Inferior parietal cortex (tissue), 1 donor: ENCODE measurements around the gene LOXHD1.

Experiments
- DNase-seq: peaks from one replicate; pipeline ENCODE4 v3.0.0-alpha.2; 2016; ENCODE audit errors: extremely low spot score

Gene LOXHD1

DNA sequence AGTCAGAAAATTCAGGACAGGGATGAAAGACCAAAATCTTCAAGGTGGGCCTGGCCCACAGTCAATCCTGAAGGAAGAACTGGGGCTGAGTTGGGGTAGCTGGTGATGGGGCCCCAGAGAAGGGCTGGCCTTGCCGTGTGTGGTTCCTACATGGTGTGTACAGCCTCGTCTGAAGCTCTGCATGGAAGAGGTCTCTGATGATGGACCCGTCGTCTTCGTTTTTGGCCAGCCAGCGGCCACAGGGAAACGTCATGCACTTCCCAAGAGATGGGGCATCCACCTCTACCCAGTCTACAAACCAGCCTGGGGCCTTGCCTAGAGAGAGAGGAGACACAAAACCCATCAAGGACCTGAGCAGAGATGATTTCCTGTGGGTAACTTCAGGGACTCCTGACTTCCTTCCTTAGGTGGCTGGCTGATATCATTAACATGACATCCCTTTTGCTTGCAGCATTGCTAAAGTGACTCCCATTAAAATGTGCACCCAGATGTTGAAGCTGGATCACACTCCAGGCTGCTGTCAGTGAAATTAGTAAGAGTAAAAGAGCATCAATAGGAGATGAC lies 115.3 kb downstream of the LOXHD1 start:
- no peak for DNase-seq

DNA sequence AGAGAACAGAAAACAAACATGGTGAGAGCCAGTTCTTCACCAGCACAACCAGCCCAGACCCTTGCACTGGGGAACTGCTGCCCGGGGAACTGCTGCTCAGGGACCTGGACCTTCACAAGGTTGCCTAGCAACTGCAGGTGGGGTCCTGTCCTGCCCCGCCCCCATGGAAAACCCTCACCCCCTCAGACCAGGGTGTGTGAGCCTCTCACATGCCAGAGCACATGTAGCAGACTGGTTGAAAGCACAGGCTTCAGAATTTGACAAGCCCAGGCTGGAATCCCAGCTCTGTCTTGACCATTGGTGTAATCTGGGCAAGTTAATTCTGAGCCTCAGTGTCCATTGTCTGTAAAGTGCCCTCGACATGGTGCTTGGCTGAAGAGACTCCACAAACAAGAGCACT lies 118.6 kb downstream of the LOXHD1 start:
- no peak for DNase-seq

DNA sequence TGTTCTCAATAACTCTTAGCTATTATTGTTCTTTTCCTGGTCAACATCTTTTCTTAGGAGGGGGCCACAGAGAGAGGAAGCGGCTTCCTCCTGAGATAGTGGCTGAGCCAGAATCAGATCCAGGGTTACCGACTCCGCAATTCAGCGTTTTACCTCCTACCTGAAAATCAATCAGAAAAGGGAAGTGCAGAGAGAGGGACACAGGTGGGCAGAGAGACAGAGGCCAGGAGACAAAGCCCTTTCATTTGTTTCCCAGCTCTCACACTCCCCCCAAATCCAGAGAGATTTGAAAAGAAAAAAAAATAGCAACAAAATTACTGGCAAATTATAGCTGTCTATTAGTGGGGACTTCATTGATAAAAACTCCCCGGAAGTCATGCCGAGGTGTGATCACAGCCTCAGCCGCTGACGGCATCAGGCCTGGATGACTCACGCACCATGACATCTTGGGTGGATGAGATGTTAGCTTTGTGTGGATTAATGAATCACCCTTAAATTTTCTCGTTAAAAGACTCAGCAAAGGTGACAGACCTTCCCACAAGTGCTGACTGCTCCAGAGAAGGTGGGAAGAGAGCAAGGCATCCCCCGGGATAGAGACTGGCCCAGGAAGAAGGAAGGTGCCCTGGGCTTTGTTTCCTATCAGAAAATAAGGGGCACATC lies 120.7 kb downstream of the LOXHD1 start:
- no peak for DNase-seq

DNA sequence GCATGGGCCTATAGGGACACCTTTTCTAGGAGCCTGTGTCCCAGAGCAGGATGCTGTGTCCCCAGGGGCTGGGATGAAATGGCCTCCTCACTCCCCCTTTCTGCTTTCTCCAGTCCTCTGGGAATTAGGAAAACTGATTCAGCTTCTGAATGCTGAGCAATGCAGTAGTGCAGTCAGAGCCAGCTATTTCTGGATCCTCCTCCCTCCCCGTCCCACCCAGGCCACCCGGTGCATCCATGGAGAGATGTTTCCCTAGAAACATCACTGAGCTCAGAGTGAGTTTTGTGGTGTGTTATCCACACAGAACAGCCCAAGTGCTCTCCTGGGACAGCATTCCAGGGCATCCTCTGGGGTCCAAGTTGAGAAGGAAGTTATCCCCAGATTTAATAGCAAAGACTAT lies 125.5 kb downstream of the LOXHD1 start:
- peak; percentile 36 for DNase-seq

DNA sequence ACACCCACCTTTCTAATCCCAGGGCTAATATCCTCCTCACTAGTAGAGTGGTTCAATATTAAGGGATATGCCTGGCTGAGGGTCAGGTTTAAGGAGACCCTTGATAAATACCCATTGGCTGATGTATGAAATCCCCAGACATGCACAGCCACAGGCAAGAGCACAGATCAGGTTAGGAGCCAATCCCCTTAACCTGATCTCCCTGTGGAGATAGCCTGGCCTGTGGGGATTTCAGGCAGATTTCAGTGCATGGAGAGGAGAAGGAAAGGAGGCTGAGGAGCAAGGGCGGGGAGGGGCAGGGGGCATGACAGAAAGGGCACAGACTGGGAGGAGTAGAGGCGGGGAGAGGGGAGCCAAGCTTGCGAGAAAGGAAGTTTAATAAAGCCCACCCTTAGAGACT lies 129.0 kb downstream of the LOXHD1 start:
- no peak for DNase-seq

DNA sequence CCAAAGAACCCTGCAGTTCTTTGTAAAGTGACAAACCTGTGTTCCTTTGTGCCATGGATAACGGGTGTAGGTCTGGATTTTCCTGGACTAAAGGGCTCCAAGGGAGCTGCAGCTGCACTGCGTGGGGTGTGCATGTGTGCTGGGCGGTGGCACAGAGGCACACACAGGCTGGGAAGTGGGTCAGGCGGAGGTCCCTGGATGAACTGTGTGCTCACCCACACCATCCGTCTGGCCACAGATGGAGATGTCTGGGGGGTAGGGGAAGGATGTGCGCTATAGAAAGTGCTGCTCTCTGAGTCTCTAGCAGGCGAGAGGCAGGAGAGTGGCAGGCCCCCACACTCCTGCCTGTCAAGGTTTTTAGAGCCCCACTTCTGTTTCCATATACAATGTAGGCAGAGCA lies 137.2 kb downstream of the LOXHD1 start:
- no peak for DNase-seq

DNA sequence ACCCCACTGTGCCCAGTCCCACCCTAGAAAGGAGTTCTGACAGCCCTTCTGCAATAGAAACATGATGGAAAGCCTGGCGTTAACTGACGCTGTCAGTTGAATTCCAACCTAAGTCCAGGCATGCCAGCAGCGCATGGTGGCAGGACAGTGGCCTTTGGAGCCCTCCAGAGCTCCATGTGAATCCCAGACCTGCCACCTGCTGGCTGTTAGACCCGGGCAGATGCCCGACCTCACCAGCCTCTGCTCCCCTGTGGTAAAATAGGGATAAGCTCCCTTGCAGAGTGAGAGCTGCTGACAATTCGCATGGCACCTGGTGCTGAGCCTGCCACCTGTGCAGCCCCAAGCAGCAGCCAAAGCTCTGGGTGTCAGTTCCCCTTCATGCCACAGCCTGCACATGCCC lies 138.6 kb downstream of the LOXHD1 start:
- no peak for DNase-seq

DNA sequence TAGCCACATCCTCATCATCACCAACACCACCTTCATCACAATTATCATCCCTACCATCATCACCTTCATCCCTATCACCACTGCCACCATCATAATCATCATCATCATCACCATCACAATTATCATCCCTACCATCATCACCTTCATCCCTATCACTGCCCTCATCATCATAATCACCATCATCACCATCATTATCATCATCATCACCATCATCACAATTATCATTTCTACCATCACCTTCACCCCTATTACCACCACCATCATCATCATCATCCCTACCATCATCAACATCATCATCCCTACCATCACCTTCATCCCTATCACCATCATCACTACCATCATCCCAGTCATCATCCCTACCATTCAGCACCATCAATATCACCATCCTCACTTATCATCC lies 140.5 kb downstream of the LOXHD1 start:
- DNase-seq = no peak

DNA sequence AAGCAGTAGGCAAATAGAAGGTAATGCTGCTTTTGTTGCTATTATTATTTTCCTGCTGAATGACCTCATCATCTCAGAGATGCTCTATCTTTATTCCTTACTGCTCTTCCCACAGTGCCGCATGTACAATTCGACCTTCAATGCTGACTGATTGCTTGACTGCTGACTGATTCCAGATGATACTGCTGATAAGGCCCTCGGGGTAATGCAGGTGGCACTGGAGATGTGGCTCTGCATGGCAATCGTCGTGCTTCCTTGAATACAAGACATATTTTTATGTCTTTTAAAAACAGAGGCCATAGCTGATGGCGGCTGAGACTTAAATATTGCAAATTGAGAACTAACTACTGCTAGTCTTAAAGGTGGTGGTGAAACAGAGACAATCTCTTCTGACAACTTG lies 146.6 kb downstream of the LOXHD1 start:
- DNase-seq = no peak

DNA sequence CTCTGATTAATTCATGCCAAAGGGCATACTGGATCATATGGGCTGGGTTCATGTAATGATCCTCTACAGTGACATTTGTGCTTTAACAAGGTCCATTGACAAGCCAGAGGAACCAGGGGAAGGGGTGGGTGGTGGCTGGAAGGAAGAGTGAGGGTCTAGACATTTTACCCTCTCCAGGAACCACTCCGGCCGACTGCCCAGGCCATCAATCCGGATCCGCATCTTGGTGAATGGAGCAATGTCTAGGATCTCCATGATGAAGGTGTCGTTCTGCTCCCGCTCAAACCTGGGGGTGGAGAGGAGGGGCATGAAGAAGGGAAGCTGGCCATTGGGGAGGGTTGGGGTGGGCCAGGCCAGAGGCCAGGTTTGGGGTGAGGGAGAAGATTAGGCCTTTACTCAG lies 147.5 kb downstream of the LOXHD1 start:
- DNase-seq = no peak

DNA sequence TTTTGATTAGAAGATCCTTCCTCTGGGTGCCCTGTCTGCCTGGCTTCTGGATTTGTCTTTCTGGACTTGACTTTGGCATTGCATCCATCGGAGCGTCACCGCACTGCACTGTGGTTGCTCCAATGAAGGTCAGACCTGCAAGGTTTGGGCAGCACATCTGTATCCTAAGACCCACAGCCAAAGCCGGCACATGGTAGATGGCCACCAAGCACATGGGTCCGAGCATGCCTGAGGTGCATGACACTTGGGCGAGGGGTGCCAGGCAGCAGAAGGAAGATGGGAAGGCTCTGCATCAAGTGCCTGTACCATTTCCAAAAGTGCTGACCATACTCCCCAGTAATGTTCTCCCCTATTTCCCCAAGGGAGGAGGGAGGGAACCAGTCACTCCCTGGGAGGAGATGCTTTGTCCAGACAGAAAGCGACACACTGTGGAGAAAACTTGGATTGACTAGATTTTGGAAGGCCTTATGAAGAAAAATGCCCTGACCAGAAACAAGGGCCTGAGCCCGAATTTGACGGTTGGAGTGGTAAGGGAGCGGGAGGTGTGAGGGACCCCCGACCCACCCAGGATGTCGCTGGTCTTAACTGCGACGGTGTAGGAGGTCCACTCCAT lies 149.9 kb downstream of the LOXHD1 start:
- DNase-seq = no peak

DNA sequence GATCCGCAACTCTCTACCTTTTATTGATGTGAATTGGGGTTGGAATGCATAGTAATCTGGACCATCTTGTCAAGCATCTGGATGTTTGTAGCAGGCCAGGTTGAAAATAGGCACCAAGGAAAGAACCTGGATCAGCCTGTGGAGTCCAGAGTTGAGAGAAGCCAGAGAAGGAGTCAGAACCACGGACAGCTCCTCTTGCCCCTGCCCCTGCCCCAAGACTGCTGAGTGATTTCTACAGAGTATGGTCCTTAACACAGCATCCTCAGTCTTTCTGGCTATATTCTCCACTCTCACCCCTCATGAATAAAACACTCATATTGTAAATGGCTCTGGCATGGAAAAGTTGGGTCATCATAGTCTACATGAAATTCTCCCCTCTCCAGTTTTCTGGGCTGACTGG lies 154.6 kb downstream of the LOXHD1 start:
- no peak for DNase-seq

DNA sequence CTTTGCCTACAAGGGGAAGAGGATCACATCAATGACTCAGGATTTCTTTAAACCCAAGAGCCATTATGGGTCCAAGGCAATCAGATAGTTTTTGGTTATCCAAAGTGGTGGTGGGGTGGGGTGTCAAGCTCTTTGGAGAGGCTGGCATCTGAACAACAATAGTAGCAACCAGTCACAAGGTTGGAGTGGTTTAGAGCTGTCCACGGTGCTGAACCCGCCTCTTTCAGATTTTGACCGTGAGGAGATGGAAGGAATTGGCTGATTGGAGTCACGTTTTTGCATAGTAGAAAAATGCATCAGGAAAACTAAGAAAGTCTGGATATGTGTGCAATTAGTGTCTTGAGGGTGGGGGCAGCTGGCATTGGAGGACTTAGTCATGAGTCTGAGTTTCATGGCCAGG lies 159.9 kb downstream of the LOXHD1 start:
- no peak for DNase-seq

DNA sequence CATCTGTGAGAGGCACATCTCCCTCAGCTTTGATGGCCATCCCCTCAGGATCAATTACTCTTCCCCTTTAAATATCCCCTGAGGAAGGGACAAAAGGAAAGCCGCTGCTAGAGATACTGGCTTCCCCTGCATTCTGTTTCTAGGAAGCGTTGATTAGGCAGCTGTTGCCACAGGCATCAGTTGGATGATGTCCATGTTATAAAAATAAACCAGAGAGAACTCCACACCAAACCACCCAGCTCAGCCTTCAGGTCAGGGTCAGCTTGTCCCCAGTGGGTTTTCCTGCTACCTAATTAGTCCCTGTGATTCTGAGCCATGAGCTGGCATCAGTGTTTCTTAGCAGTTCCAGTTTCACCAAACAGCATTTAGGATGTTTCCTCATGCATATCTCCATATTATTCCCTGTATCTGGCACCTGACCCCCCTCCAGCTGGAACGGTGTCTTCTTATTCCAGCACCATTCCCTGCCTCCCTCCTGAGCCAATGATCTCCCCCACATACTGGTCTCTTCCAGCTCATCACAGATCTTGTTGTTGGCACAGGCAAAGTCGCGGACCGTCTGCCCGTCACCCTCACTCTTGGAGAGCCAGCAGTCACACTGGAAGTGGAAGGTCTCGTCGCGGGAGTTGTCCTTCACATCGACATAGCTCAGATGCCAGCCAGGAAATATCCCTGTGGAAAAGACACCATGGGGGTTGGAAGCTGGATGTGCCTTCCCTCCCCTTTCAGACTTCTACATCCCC lies 168.4 kb downstream of the LOXHD1 start:
- DNase-seq = no peak

DNA sequence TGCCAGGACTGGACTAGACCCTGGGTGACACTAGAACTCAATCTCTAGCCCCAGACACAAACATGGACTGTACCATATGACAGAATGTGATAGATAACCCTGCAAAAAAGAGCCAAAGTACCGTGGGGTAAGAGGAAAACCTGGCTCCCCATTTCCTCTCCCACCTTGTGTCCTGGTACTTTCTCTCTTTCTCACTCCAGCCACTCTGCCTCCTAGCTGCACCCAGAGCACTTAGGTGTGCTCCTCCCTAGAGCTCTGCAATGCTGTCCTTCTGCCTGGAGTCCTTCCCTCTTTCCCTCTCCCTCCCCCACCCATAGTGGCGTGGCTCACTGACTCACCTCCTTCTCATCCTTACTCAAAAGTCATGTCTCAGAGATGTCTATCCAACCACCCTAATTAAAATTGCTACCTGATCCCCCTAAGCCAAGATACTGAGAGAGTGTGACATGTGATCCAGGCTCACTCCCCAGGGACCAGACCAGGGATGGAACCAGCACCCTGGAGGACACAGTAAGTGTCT lies 171.3 kb downstream of the LOXHD1 start:
- no peak for DNase-seq

DNA sequence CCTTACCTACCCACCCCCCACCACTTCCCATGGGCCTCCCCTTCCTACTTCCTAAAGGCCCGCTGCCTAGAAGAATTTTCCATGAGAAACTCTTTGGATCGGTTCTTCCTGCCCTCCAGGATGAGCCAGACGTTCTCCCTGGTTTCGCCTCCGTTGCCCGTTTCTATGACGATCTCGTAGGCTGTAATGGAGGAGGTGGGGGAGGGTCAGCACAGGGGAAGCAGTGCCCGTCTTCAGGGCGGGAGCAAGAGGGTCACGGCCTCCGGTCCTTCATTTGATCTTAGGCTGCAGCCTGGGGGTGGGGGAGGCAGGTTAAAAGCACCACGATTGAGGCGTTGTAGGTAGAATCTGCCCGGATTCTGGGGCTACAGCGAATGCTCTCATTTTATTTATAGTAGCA lies 172.0 kb downstream of the LOXHD1 start:
- no peak for DNase-seq

DNA sequence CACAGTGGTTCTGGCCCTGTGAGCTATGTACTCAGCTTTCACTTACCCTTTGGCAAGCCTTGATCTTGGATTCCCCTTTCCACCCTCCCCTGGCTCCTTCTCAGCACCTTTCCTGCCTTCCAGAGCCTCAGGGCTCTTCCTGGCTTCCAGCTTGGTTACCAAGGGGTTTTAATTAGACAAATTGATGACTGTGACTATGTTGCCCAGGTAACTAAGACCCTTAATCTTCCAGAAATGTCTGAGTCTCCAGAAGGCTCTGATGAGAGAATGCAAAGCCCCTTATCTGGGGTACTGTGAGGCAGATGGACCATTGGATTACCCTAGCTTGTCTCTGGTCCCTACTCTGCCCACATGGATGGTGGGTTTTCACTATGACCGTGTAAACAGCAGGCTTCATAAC lies 174.2 kb downstream of the LOXHD1 start:
- DNase-seq = no peak

DNA sequence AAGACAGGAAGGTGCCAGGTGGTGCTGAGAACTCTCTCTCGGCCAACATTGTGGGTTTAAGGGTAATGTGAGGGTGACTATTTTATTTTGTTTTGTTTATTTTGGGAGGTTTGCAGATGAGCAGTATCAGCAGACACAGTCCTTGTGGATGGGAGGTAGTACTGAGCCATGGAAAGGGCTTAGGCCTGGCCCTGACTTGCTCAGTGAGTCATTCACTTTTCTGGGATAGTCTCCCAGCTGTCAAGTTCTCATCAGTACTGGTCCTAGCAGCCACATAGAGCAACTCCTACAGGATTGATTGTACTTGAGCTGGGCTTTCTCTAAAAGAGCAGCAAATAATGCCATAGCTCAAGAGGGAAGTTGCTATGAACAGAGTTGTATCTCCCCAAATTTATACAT lies 175.2 kb downstream of the LOXHD1 start:
- no peak for DNase-seq

DNA sequence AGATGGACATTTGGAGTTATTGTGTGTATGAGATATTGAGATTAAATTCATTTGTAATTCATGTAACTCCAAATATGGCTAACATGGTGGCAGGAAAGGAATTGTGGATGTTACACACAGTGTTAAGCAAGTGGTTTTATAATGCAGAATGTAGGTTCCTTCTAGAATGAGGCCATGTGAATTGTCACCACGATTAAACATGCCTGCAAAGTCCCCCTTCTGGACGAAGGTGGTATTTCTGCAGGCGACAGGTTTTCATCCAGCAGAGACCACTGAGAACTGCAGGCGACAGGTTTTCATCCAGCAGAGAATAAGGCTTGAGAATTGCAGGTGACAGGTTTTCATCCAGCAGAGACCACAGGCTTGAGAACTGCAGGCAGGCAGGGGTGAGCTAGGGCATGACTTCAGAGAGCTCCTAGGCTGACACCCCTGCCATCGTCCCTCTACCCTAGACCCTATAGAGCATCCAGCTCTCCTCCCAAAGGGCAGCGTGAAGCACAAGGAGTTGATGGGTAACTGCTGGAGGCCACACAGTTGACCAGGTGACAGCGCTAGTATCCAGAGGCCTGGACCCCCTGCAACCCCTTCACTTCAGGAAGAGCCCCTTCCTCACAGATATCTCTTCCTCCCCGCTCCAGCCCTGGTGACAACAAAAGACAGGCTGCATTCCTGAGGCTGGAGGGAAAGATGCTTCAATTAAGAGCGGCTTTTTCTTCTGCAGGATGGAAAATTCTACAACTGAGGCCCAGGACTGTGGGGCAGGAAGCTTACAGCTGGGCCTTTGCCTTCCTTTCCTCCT lies 175.8 kb downstream of the LOXHD1 start:
- peak; percentile 48 for DNase-seq

DNA sequence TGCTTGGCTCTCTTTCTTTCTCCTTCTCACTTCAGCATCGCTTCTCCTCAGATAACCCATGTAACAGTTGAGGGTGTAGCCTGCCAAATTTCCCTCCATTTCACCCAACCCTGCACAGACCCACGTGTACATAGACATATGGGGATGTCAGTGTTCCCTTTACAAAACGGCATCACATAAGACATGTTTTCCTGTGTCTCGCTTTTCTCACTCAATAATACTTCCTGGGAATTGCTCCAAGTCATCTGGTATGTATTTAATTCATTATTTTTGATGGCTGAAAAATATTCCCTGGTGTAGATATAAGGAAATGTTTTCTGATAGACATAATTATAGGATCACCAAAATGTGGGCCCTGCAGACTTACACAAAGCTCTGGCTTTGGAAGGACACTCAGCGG lies 176.8 kb downstream of the LOXHD1 start:
- DNase-seq = peak; percentile 47

DNA sequence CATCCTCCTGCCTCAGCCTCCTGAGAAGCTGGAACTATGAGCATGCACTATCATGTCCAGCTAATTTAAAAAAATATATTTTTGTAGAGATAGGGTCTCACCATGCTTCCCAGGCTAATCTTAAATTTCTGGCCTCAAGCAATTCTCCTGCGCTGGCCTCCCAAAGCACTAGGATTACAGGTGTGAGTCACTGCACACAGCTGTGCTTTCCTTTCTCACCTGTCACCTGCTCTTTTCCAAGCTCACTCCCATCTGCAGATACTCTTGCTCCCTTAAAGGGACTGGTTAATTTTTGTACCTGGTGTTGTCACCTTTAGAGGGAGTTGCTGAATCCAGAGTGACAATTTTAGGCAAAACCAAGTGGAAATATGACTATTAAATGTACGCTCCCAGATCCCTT lies 178.2 kb downstream of the LOXHD1 start:
- no peak for DNase-seq
